Activated CD4-positive, alpha-beta T cell treated with anti-CD3 and anti-CD28 coated beads for 1 hour (primary cell): Measurements from ENCODE around the gene MEOX2.

Experiments used
- DNase-seq: peaks from one replicate; pipeline ENCODE4 v3.0.0-alpha.2; 2020

The MEOX2 gene

GRCh38 chr7:15680446-15680845 is 6.0 kb downstream of the MEOX2 start:
- no peak for DNase-seq

- no peak for DNase-seq
Observed at GRCh38 chr7:15679306-15679705, 7.2 kb downstream of the MEOX2 start.

- no peak for DNase-seq
Observed at GRCh38 chr7:15678653-15679052, 7.8 kb downstream of the MEOX2 start.

- no peak for DNase-seq
Observed at GRCh38 chr7:15675379-15675778, 11.1 kb downstream of the MEOX2 start.

DNA sequence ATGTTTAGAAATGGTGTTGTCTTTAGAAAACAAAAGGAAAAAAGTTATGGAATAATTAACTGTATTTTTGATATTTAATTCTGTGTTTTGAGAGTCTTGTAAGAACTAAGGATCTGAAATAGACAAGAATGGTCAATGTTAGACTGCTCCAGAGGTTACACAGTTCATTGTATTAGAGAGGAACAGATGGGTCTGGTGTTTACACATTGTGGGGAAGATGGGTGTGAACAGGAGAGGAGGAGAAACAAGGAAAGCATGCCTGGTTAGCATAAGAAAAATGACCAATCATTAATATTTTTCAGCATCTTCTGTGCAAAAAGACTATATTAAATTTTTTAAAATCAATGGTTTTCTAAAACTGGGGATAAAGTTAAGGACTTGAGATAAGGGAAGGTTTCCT is 11.9 kb downstream of the MEOX2 start:
- DNase-seq, result no peak

DNA sequence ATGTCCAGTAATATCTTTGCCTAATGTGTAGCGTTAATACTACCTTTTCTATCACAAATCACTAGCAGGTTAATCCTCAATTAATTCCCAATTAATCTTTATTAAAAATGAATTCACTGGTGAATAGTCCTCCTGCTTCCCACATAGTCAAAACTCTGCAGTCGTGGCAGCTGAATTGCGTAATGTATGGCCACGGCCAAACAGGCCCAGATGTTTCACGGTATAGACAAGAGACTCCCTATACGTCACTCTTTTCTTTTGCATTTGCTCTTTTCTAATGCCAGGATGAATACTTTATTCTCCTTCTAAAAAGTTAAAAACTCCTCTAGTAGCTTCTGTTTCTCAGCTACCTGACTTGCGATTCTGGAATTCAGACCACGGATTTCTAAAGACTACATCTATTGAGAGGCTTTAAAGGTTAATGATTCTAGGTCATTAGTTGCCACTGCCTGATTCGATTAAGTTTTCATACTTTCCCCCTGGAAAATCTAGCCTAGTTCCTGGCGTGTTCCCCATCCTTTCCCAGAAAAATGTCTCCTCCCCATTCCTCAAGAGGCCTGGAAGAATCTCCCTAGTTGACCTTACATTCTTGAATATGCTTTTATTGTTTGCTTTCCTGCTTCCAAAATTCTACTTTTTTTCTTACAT is 16.9 kb downstream of the MEOX2 start:
- no peak for DNase-seq

- DNase-seq, result no peak
Observed at GRCh38 chr7:15667991-15668390, 18.5 kb downstream of the MEOX2 start.

GRCh38 chr7:15662451-15662850 is 24.0 kb downstream of the MEOX2 start:
- DNase-seq, result no peak

- no peak for DNase-seq
Observed at GRCh38 chr7:15658247-15658646, 28.2 kb downstream of the MEOX2 start.

DNA sequence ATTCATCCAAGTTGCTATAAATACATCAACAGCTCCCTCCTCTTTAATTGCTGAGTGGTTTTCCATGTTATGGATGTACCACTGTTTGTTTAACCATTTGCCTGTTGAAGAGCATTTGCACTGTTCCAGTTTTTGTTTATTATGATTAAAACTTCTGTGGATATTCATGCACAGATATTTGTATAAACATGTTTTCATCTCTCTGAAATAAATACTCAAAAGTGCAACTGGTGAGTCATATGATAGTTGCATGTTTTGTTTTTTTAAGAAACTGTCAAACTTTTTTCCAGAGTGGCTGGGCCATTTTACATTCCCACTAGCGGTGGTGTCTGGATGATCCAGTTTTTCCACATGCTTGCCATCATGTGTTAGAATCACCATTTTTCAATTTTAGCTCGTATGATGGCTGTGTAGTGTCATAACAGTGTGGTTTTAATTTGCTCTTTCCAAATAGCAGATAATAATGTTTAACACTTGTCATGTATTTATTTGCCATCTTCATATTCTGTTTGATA is 33.6 kb downstream of the MEOX2 start:
- no peak for DNase-seq

- no peak for DNase-seq
Observed at GRCh38 chr7:15651693-15652092, 34.8 kb downstream of the MEOX2 start.

GRCh38 chr7:15650787-15651186 is 35.7 kb downstream of the MEOX2 start:
- DNase-seq, result no peak

GRCh38 chr7:15648461-15648961 is 38.0 kb downstream of the MEOX2 start:
- DNase-seq, result no peak

DNA sequence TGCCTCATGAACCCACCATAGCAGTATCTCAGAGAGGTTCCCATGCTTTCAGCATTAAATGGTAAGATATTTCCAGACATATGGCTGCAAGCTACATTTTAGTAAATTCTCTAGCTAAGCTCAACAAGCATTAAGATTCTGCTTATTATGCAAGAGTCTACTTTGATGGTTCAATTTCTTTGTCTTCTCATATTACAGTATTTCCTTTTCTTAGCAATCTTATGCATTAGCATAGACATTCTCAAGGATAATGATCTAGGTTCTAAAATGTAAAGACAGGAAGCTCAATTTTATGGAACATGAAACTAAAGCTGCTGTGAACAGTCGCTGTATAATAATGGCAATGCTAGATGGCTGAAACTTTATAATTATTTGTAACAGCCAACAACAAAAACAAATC is 39.2 kb downstream of the MEOX2 start:
- DNase-seq, result no peak

GRCh38 chr7:15643000-15643705 is 43.3 kb downstream of the MEOX2 start:
- DNase-seq, result no peak

DNA sequence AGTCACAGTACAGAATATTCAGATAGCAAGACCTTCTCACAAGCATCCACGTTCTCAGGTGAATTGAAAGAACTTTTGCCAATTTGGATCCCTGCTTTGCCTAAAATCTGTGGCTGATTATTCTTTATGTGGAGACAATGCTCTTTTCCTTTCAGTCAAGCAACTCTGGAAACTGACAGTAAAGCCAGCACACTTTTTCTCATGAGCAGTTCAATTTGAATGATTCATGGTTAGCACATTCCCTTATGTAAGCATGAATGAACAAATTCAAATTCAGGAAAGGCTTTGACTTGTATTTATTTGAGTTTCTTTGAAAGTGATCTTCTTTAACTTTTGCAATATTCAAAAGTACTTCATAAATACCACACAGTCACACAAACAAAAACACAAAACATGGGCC is 57.6 kb downstream of the MEOX2 start:
- no peak for DNase-seq

DNA sequence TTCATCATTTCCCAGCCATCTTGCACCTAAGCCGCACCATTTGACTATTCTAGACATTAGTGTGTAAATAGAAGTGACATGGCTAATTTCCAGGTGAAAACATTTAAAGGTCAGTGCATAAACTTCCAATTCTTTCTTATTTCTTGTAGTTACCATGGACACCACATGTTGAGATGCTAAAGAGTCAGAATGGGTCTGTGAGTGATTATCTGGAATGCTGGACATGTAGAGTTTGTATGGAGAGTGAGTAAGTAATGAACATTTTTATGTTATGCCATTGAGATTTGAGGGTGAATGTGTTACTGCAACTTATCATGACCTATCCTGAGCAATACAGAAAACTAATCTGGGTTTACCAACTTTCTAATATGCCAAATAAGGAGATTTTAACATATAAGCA is 60.4 kb downstream of the MEOX2 start:
- no peak for DNase-seq

DNA sequence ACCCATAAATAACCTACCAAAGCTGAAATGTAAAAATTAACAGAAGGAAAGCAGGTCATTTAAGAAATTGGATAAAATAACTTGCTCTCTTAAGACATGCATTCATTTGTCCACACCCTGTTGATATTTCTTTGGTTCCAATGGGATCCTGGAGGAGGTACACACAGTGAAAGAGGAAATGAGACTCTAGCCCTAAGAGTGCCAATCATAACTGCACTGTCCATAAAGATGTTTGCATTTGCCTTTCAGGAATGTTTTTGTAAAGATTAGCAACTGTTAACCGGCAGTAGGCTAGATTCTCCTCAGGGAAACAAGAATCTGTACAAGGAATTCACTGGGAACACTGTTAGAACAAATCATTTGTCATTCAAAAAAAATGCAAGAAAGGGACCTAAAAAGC is 61.0 kb downstream of the MEOX2 start:
- DNase-seq, result no peak

DNA sequence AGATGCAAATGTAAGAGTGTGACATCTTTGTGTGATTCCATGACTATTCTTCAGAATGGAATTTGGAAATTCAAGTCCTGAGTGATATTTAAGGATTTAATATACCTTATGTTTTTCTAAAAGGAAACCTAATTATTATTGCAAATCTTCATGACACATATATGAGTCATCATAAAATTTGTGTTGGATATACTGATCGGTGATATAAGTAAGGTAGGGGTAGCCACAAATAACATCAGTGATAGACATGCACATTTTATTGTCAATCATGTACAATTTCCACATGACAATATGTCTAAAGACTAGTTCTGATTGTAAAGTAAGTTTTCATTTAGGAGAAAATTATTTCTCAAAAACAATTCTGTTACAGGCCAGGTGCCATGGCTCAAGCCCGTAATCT is 65.0 kb downstream of the MEOX2 start:
- no peak for DNase-seq

DNA sequence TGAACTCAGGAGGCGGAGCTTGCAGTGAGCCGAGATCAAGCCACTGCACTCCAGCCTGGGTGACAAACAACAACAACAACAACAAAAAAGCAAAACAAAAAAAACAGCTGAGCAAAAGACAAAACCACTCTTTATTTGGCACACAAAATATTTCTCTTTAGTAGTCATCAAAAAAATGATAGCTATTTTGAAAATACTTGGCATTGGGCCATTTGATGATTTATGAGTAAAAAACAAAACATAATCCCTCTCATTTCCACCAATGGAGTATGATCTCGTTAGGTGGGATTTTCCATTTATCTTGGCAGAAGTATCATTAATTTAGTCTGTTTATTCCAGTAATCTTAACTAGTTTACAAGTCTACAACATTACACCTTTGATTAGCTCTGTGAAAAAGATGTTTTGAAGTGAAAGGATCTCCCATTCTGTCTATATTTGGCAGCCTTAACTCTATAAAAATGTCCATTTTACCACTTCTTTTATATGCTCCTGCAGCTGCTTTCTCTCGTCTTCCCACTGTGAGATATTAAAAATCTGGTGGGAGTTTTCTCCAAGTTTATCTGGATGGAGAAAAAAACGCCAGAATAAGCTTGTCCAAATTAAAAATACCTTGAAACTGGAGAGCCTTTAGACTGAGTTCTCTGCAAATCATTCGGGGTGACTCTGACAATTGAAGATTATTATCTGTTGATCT is 65.8 kb downstream of the MEOX2 start:
- DNase-seq, result no peak

- no peak for DNase-seq
Observed at GRCh38 chr7:15618275-15618674, 68.2 kb downstream of the MEOX2 start.

DNA sequence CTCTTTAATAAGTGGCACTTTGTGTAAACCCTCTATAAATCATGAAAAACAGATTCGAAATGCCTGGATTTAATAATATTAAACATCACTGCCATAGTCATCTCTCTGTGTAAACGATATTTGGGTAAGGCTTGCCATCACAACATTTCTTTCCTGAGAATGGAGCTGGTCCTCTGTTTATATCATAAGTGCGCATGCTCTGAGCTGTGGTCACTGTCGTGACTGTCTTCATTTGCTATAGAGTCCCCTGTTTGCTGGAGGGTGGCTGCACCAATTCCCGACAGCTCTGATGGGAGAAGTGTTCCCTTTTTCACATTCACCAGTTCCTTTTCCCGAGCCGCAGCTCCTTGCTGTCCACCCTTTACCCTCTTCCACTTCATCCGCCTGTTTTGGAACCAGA is 74.3 kb downstream of the MEOX2 start:
- DNase-seq, result no peak

- DNase-seq, result no peak
Observed at GRCh38 chr7:15610503-15610902, 76.0 kb downstream of the MEOX2 start.

GRCh38 chr7:15609287-15609686 is 77.2 kb downstream of the MEOX2 start:
- DNase-seq, result no peak
